Frontal cortex (tissue), 4 donors: ENCODE data around the gene TNFSF10. TPM values are rescaled to one million over a fixed set of nuclear protein-coding genes. Genes with fewer than 3 reads are reported as not detected.

Source experiments
- DNase-seq, 2 donors: peaks; one replicate each; pipeline ENCODE4 v3.0.0; 2012; ENCODE audit warnings: low spot score in 2 of 2
- FAIRE-seq: peaks from 2 replicates; lab custom pipeline; 2012; peaks lifted over from hg19 to GRCh38; lab: Jason Lieb, UNC
- small RNA-seq: library from RNA; depleted of rRNA; stranded (forward); fragments of <200 nt; gene quantifications from one replicate; pipeline ENCODE3, GENCODE V24; 2014
- total RNA-seq: library from RNA; depleted of rRNA; stranded (reverse); fragments of >200 nt; gene quantifications from one replicate; pipeline ENCODE4 v1.2.3, GENCODE V29; 2014
- donor health status: control.
- donor health status: control.
- donor health status: control.

The TNFSF10 gene
- total RNA-seq, 1 donor from 2014 or later: 2.9 TPM

GRCh38 chr3:172466553-172467130, 56.6 kb downstream of the TNFSF10 start:
- DNase-seq: no peak
- FAIRE-seq: no peak

GRCh38 chr3:172465281-172465680, 57.9 kb downstream of the TNFSF10 start:
- DNase-seq (no peak), FAIRE-seq (no peak)

GRCh38 chr3:172464306-172464705, 58.9 kb downstream of the TNFSF10 start:
- no peak for FAIRE-seq
- DNase-seq: no peak

- DNase-seq (no peak), FAIRE-seq (no peak)
Observed at GRCh38 chr3:172461530-172462138, 61.6 kb downstream of the TNFSF10 start.

GRCh38 chr3:172456404-172456803, 66.8 kb downstream of the TNFSF10 start:
- no peak for DNase-seq
- no peak for FAIRE-seq

Small RNA genes lying within 50 kb of the gene (small RNA-seq; reads per million reads assigned to genes)
- not detected for gene AC007919.1

Other genes with a start within 250 kb of the TNFSF10 start
- gene GHSR, start 75.0 kb downstream of the TNFSF10 start, total RNA-seq: 0.82 TPM
- gene NCEH1, start 187.6 kb upstream of the TNFSF10 start, total RNA-seq: 4.9 TPM
- gene ECT2, start 227.3 kb upstream of the TNFSF10 start, total RNA-seq: 11.8 TPM